D721Med (cell line): ENCODE results near the gene ADCY9.

ENCODE experiments used
- DNase-seq: peaks from one replicate; pipeline ENCODE4 v3.0.0; 2011; ENCODE audit warnings: low spot score; ENCODE audit not compliant: insufficient read length
- FAIRE-seq: peaks from 2 replicates; lab custom pipeline; 2011; peaks lifted over from hg19 to GRCh38; lab: Jason Lieb, UNC
- CTCF ChIP-seq: IDR thresholded peaks from 2 replicates; pipeline ENCODE4 v1.5.1; 2012; ENCODE audit warnings: mild to moderate bottlenecking, control low read depth; ENCODE audit not compliant: insufficient read depth; ENCODE audit errors: missing control alignments

Gene ADCY9

DNA sequence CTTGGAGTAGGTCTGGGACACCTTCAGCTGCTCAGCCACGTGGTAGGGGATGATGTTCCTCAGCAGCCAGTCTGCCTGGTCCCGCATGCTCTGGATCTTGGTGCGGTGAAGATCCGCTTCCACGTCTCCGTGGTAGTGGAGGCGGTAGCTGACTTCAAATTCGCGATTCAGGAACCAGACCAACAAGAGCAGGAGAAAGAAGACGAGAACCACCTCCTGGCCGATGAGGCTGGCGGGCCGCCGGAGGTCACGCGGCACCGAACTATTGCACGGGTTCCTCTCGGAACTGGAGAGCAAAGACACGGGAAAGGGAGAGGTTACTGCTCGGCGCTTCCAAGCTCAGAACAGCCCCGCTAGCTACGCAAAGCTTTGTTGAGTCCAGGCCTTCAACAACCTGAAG lies 149.6 kb downstream of the ADCY9 start:
- FAIRE-seq (no peak), DNase-seq (no peak)
- TF ChIP-seq CTCF = no peak

DNA sequence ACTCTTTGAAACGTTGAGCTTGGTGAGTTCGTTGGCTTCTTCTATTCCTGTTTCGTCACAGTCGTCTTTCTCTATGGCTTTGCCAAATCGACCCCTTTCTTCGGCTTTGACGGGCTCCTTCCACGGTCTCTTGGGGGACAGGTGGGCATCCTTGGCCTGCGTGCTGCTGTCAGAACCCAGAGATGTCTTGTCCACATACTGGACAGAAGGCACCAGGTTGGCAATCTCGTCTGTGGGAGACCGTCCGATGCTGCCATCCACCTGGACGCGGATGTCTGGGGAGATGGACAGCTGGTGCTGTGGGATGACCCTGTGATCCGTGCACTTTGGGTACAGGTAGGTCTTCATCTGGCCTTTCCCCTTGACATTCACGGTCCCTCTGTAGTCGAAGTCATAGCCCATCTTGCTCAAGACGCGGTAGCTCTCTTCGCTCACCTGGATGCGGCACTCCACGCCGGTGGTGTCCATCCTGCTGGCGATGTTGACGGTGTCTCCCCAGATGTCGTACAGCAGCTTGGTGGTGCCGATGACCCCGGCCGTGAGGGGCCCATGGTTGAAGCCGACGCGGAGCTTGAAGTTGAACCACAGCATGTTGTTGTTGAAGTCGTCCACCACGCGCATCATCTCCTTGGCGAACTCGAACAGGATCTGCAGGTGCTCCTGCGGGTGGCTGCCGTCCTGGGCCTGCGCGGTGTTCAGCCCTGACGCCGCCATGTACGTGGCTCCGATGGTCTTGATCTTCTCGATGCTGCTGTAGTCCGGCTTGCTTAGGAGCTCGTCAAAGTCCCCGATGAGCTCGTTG lies 150.3 kb downstream of the ADCY9 start:
- DNase-seq (no peak), FAIRE-seq (no peak)
- TF ChIP-seq CTCF = no peak

- no peak for DNase-seq
- FAIRE-seq = no peak
- no peak for TF ChIP-seq CTCF
Observed at GRCh38 chr16:3965306-3965705, 150.9 kb downstream of the ADCY9 start.

GRCh38 chr16:3964686-3965290 lies 151.5 kb downstream of the ADCY9 start:
- no peak for FAIRE-seq
- TF ChIP-seq CTCF = no peak

DNA sequence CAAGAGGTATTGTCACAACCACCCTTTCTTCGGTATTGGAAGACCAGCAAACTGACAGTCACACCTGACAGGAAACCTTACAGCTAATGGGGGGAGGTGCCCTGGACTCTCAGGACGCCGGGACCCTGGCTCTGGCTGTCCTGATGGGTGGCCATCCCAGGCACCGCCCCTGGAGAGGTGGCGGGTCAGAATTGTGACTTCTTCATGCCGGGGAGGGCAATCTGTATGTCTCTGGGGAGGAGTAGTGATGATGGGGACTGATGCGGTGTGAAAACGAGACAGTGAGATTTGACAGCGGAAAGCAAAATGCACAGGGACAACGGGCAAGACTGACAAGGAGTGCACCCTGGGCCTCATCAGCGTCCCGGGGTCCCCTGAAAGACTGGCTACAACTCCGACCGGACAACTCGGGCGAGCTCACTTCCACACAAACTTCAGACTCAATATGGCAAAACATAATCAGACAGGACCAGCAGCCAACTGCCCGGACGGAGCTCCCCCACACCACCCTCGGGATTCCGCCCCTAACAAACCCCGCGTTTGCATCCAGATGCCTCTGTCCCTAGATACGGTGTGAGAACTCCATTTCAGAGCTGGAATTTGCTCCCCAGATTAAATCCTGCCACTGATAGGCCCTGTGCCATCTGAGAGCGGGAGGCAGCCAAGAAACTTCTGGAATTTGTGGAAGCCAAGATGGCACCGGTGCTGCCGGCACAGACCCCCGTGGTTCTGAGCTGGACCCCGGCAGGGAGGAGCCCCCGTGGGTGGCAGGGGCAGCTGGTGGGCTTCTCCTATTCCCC lies 152.2 kb downstream of the ADCY9 start:
- no peak for FAIRE-seq
- TF ChIP-seq CTCF = no peak
- DNase-seq = no peak

More at GRCh38 chr16:3964686-3965290, 151.5 kb downstream of the ADCY9 start:
- no peak for DNase-seq

GRCh38 chr16:3963203-3963602 lies 153.0 kb downstream of the ADCY9 start:
- DNase-seq (no peak), FAIRE-seq (no peak)
- no peak for TF ChIP-seq CTCF
